ENCODE results near the gene GNG13.

GNG13 gene

GRCh38 chr16:766008-766819 lies 34.3 kb downstream of the GNG13 start:
- no peak for TF ChIP-seq CTCF (IDR thresholded peaks at IDR 0.05; ENCODE audit: control insufficient read depth, extremely low read depth, insufficient read depth)
- no peak for DNase-seq (ENCODE audit: low read depth)
- H3K4me3 ChIP-seq (ENCODE audit: low read depth, low read length) = no peak overlapping the region

GRCh38 chr16:765488-765865 lies 35.1 kb downstream of the GNG13 start:
- DNase-seq (ENCODE audit: low read depth) = no peak
- no peak for TF ChIP-seq CTCF (IDR thresholded peaks at IDR 0.05; ENCODE audit: control insufficient read depth, extremely low read depth, insufficient read depth)
- no peak overlapping the region for H3K4me3 ChIP-seq (ENCODE audit: low read depth, low read length)

GRCh38 chr16:764848-765487 lies 35.6 kb downstream of the GNG13 start:
- DNase-seq (ENCODE audit: low read depth) = no peak
- H3K4me3 ChIP-seq (ENCODE audit: low read depth, low read length) = no peak overlapping the region
- no peak for TF ChIP-seq CTCF (IDR thresholded peaks at IDR 0.05; ENCODE audit: control insufficient read depth, extremely low read depth, insufficient read depth)

GRCh38 chr16:764184-764750 lies 36.3 kb downstream of the GNG13 start:
- DNase-seq (ENCODE audit: low read depth) = no peak

GRCh38 chr16:763369-764183 lies 37.0 kb downstream of the GNG13 start:
- DNase-seq (ENCODE audit: low read depth) = no peak
- TF ChIP-seq CTCF (IDR thresholded peaks at IDR 0.05; ENCODE audit: control insufficient read depth, extremely low read depth, insufficient read depth) = no peak
- no peak overlapping the region for H3K4me3 ChIP-seq (ENCODE audit: low read depth, low read length)

More at GRCh38 chr16:764184-764750, 36.3 kb downstream of the GNG13 start:
- TF ChIP-seq CTCF (IDR thresholded peaks at IDR 0.05; ENCODE audit: control insufficient read depth, extremely low read depth, insufficient read depth) = no peak
- no peak overlapping the region for H3K4me3 ChIP-seq (ENCODE audit: low read depth, low read length)

GRCh38 chr16:762595-763268 lies 37.8 kb downstream of the GNG13 start:
- no peak overlapping the region for H3K4me3 ChIP-seq (ENCODE audit: low read depth, low read length)
- no peak for DNase-seq (ENCODE audit: low read depth)
- no peak for TF ChIP-seq CTCF (IDR thresholded peaks at IDR 0.05; ENCODE audit: control insufficient read depth, extremely low read depth, insufficient read depth)
